ENCODE results near the gene CIDEB.

GRCh38 chr14:24311837-24312615 is 4.2 kb upstream of the CIDEB start:
- TF ChIP-seq GATA3 (IDR thresholded peaks at IDR 0.05; ENCODE audit: low read depth, low read length), result no peak
- TF ChIP-seq GATA2 (IDR thresholded peaks at IDR 0.05; ENCODE audit: low read depth, low read length), result no peak
